ENCODE results near the gene MTG2. TPM values are rescaled to one million over a fixed set of nuclear protein-coding genes. Genes with fewer than 3 reads are reported as not detected.
A peak's percentile ranks its signal among the peaks of the same experiment; 100 is the strongest.

The MTG2 gene
- total and polyA plus RNA-seq, 2 of the 13 experiments (the other 11 are each of a cell fraction or from before 2014, with no cell fraction given): 20.4 to 37.8 TPM

DNA sequence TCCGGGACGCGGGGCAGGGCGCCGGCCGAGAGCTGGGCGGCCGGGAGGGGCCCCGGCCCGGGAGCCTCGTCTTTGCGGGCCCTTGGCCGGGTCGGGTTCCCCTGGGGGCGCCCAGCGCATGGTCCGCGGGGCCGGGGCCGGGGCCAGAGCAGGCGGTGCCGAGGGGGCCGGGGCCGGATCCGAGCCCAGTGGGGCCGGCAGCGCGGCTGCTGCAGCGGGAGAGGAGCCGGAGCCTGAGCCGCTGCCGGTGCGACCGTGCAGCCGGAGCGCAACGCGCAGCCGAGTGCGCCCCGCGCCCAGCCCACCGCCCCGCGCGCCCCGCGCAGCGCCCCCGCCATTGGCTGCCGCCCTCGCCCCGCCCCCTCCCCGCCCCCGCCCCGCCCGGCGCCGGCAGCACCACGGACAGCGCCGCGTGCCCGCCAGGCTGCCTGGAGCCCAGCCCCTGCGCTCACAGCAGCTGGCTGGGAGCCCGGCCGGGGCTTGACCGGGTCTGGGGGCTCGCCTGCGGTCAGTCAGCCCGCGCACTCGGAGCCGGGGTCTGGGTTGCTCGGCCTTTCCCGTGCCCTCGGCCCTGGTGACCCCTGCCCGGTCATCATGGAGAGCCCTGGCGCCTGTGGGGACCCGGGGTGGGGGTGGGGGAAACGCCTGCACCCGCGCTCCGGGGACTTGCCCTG, 37.3 kb downstream of the MTG2 start, which contains the start of gene HRH3 (continued):
- TF ChIP-seq NR2C2 (CRISPR knock-in tag; IDR thresholded peaks at IDR 0.05; ENCODE audit: borderline replicate concordance) (no peak), PHF8 (CRISPR knock-in tag; IDR thresholded peaks at IDR 0.05) (no peak), BRF2 (CRISPR knock-in tag; IDR thresholded peaks at IDR 0.05) (0 out of 2 replicates have a peak, but pooled peaks have one; percentile 31), ZFYVE20 (CRISPR knock-in tag; IDR thresholded peaks at IDR 0.05; ENCODE audit: borderline replicate concordance, low read depth) (peak; percentile 83; the same call in 1 of the 2 replicates), ZBTB37 (CRISPR knock-in tag; IDR thresholded peaks at IDR 0.05) (no peak), ZNF724P (CRISPR knock-in tag; IDR thresholded peaks at IDR 0.05; ENCODE audit: borderline replicate concordance) (peak; percentile 94; the same call in 1 of the 2 replicates), PHF20 (CRISPR knock-in tag; IDR thresholded peaks at IDR 0.05) (no peak), ZNF234 (CRISPR knock-in tag; conservative IDR thresholded peaks at IDR 0.05) (no peak; the same call in 1 of the 2 replicates), HNF4A (CRISPR knock-in tag; IDR thresholded peaks at IDR 0.05) (no peak), PTBP1 (IDR thresholded peaks at IDR 0.05; ENCODE audit: low read depth, low read length, poor library complexity, severe bottlenecking) (no peak), CENPX (CRISPR knock-in tag; IDR thresholded peaks at IDR 0.05) (no peak), NFRKB (IDR thresholded peaks at IDR 0.05) (no peak), DMTF1 (CRISPR knock-in tag; IDR thresholded peaks at IDR 0.05) (no peak; the same call in 1 of the 2 replicates), ZBTB2 (CRISPR knock-in tag; IDR thresholded peaks at IDR 0.05; ENCODE audit: low read depth) (0 out of 2 replicates have a peak, but pooled peaks have one; percentile 60), ZNF282 (IDR thresholded peaks at IDR 0.05; ENCODE audit: partially characterized antibody) (no peak), KLF12 (CRISPR knock-in tag; IDR thresholded peaks at IDR 0.05; ENCODE audit: borderline replicate concordance) (no peak), SP4 (CRISPR knock-in tag; IDR thresholded peaks at IDR 0.05) (no peak; the same call in 1 of the 2 replicates), ZNF256 (CRISPR knock-in tag; conservative IDR thresholded peaks at IDR 0.05) (no peak), PHB2 (IDR thresholded peaks at IDR 0.05; ENCODE audit: partially characterized antibody) (no peak), SRY (CRISPR knock-in tag; IDR thresholded peaks at IDR 0.05) (peak; percentile 93)
- TF ChIP-seq, protein P1, sequence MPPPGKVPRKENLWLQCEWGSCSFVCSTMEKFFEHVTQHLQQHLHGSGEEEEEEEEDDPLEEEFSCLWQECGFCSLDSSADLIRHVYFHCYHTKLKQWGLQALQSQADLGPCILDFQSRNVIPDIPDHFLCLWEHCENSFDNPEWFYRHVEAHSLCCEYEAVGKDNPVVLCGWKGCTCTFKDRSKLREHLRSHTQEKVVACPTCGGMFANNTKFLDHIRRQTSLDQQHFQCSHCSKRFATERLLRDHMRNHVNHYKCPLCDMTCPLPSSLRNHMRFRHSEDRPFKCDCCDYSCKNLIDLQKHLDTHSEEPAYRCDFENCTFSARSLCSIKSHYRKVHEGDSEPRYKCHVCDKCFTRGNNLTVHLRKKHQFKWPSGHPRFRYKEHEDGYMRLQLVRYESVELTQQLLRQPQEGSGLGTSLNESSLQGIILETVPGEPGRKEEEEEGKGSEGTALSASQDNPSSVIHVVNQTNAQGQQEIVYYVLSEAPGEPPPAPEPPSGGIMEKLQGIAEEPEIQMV (CRISPR knock-in tag; IDR thresholded peaks at IDR 0.05; ENCODE audit: low read depth): 0 out of 2 replicates have a peak, but pooled peaks have one; percentile 39

All from HepG2 (cell line).